NAMALWA (cell line): ENCODE data around the gene INIP.

Source experiments
- DNase-seq: peaks from one replicate; pipeline ENCODE4 v3.0.0-alpha.2; 2015; ENCODE audit warnings: low spot score

INIP gene

DNA sequence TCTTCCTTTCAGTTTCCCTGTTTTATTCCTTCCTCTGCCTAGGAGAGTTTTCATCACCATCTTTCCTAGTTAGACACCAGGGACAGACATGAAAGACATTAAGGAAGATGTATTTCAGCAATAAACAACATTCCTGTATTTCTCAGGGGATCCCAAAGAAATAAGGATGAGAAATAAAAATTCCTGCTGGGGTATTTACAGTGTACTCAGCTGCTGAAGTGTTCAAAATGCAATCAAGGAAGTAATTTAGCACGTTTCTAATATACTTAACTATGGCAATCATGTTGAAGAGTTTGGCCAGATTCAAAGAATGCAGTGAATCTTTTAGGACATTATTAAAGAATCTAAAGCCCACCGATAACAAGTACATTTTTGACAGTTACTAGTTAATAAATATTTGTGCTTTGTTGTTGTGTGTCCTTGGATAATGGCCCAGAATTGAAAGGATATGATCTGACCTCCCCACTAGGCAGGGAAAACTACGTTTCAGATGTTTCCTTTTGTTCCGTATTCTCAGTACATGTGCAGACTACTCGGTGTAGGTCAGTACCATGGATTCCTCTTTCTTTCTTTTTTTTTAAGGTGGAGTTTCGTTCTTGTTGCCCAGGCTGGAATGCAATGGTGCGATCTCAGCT, 46.8 kb downstream of the INIP start:
- no peak for DNase-seq

DNA sequence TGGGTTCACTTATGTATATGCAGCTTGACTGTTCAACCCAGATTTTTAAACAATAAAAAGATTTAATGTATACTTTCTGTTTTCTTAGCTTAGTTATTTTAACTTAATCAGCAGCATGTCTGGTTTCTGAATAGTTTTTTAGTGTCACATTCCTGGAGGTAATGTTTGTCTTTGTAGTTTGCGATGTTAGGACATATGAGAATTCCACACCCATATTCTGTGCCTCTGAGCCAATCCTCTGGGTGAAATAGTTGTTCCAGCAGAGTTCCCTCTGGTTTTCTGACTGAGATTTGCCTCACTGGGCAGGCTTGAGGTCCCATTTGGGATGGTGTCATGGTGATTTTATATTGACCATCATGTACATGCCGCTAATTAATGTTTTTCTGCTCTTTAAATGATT, 48.6 kb downstream of the INIP start:
- DNase-seq = no peak

DNA sequence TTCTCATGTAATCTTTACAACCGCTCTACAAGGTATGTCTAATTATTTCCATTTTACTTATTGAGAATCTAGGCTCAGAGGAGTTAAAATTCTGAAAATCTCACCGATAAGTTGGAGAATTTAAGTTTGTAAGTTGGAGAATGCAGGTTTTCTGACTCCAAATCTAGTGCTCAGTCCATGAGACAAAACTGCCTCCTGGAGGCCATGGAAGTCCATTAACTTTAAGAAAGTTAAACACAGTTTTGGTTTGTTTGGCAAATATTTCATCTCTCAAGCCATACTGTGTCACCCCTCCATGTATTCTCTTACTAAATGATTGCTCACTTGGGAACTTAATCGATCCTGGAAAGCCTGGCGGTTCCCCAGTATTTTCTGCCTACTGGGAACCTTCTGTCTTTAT, 52.6 kb downstream of the INIP start:
- no peak for DNase-seq

GRCh38 chr9:112664531-112664930, 53.4 kb downstream of the INIP start:
- DNase-seq = no peak

DNA sequence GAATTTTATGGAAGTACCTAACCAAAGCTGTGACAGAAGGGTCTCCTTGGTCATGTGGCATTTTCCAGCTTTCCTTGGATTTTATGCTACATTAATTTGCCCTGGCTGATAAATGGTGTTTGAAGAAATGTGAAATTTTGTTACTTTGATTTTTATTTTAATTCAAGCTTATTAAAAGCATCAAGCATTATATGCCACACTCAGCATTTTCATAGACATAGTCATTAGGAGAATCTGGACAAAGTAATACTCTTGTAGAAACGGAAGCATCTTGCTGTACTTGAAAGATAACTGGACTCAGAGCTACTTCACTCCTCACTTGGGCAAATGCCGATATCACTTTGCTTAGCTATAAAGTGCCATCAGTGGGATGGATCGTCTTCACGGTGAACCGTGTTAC, 54.2 kb downstream of the INIP start:
- no peak for DNase-seq

DNA sequence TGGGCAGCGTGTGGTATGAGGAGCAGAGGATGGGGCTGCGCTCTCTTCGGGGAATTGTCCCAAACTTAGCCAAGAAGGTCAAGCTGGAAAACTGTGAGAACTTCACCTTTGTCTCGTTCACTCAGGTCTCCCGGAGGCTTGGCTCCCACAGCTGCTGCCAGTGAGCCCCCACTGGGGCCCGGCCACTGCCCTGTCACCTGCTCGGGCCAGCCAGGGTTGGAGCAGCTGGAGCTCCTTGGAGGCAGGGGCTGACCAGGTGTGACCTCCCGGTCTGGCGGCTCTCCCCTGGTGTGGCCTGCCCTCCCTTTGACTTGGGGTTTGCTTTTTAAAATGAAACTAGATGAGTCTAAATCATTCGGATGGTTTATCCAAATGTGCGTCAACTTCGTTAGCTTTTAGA, 58.0 kb downstream of the INIP start:
- no peak for DNase-seq

DNA sequence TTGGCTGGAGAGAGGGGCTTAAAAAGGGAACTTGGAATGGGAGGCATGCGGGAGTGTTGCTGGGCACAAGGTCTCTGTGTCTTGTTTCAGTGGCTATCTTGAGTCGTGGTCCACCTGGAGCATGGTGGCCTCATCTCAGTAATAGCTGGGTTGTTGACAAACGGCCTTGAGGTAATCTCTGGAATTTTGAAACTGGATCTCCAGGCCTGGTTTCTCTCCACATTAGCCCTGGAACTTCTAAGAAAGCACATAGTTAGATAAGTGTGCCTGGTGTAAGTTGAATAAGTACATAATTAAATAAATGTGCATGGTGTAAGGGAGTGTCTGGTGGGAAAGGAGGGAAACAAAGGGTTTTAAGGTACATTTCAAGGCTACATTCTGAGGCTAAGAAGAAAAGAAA, 62.2 kb downstream of the INIP start:
- no peak for DNase-seq

GRCh38 chr9:112654282-112654681, 63.6 kb downstream of the INIP start:
- no peak for DNase-seq

- DNase-seq = no peak
Observed at GRCh38 chr9:112648624-112649023, 69.3 kb downstream of the INIP start.

GRCh38 chr9:112647596-112647995, 70.3 kb downstream of the INIP start:
- no peak for DNase-seq

- DNase-seq = no peak
Observed at GRCh38 chr9:112642126-112642525, 75.8 kb downstream of the INIP start.

GRCh38 chr9:112640311-112640710, 77.6 kb downstream of the INIP start:
- no peak for DNase-seq
